Neural cell (in vitro differentiated cells): ENCODE results near the gene PRCC. TPM values are rescaled to one million over a fixed set of nuclear protein-coding genes. Genes with fewer than 3 reads are reported as not detected.
A peak's percentile ranks its signal among the peaks of the same experiment; 100 is the strongest.

Source experiments
- H2AFZ ChIP-seq: fragments of 200-600, 300-800 bp; sonication (generic), shearing (Covaris generic); 2 replicates; pipeline ENCODE4 v1.6.0; 2014; ENCODE audit warnings: low read depth, mild to moderate bottlenecking, antibody characterized with exemption, low read length, moderate library complexity
- H3F3A ChIP-seq: fragments of 200-600 bp; shearing (Covaris generic); 2 replicates; pipeline ENCODE4 v1.6.1; 2016; ENCODE audit warnings: mild to moderate bottlenecking, moderate library complexity, mixed read lengths, antibody characterized with exemption, low read length; ENCODE audit not compliant: insufficient read depth, poor library complexity, severe bottlenecking
- H3K27ac ChIP-seq: fragments of 200-600, 300-800 bp; sonication (generic), shearing (Covaris generic); 2 replicates; pipeline ENCODE4 v1.5.1; 2014; ENCODE audit warnings: mild to moderate bottlenecking, low read length, moderate library complexity
- H3K27me3 ChIP-seq: fragments of 300-800, 200-600 bp; sonication (generic), shearing (Covaris generic); 2 replicates; pipeline ENCODE4 v1.6.0; 2014; ENCODE audit warnings: mild to moderate bottlenecking, low read depth, low read length, moderate library complexity; ENCODE audit not compliant: insufficient read depth
- H3K36me3 ChIP-seq: fragments of 300-800, 200-600 bp; sonication (generic), shearing (Covaris generic); 2 replicates; pipeline ENCODE4 v1.5.1; 2014; ENCODE audit warnings: mild to moderate bottlenecking, antibody characterized with exemption, low read length, moderate library complexity; ENCODE audit not compliant: insufficient read depth
- H3K4me2 ChIP-seq: fragments of 300-800, 200-600 bp; sonication (generic), shearing (Covaris generic); 2 replicates; pipeline ENCODE4 v1.6.0; 2014; ENCODE audit warnings: mild to moderate bottlenecking, low read length
- H3K4me3 ChIP-seq: fragments of 300-800, 200-600 bp; sonication (generic), shearing (Covaris generic); 2 replicates; pipeline ENCODE4 v1.5.1; 2014; ENCODE audit warnings: mild to moderate bottlenecking, low read length, moderate library complexity
- H3K79me2 ChIP-seq: fragments of 200-600 bp; shearing (Covaris generic); replicated peaks from 2 replicates; pipeline ENCODE4 v1.6.0; 2014; ENCODE audit warnings: mild to moderate bottlenecking, low read length, moderate library complexity; ENCODE audit not compliant: insufficient read depth
- H3K9ac ChIP-seq: fragments of 300-800, 200-600 bp; sonication (generic), shearing (Covaris generic); 2 replicates; pipeline ENCODE4 v1.6.1; 2016; ENCODE audit warnings: mild to moderate bottlenecking, low read length, mixed read lengths
- H3K9me2 ChIP-seq: fragments of 200-600 bp; shearing (Covaris generic); 2 replicates; pipeline ENCODE4 v1.6.1; 2016; ENCODE audit warnings: mild to moderate bottlenecking, low read length, mixed read lengths; ENCODE audit not compliant: insufficient read depth
- H3K9me3 ChIP-seq: fragments of 200-600, 300-800 bp; sonication (generic), shearing (Covaris generic); 2 replicates; pipeline ENCODE4 v1.6.1; 2016; ENCODE audit warnings: mild to moderate bottlenecking, mixed run types, low read length, moderate library complexity, mixed read lengths
- H4K20me1 ChIP-seq: fragments of 200-600 bp; shearing (Covaris generic); 2 replicates; pipeline ENCODE4 v1.6.1; 2016; ENCODE audit warnings: mild to moderate bottlenecking, mixed run types; ENCODE audit not compliant: insufficient read depth
- EP300 ChIP-seq: fragments of 450-650 bp; conservative IDR thresholded peaks from 2 replicates; pipeline ENCODE4 v1.6.1; 2014; ENCODE audit warnings: antibody characterized with exemption, mild to moderate bottlenecking, moderate library complexity; ENCODE audit not compliant: poor library complexity, severe bottlenecking
- EZH2 ChIP-seq: fragments of 200-600, 300-800 bp; shearing (Covaris generic), sonication (generic); IDR thresholded peaks from 2 replicates; pipeline ENCODE4 v1.6.1; 2014; ENCODE audit warnings: antibody characterized with exemption, low read length, borderline replicate concordance, mild to moderate bottlenecking; ENCODE audit not compliant: insufficient read depth, poor library complexity, severe bottlenecking
- MXI1 ChIP-seq: fragments of 450-650 bp; conservative IDR thresholded peaks from 2 replicates; pipeline ENCODE4 v1.6.1; 2014; ENCODE audit warnings: antibody characterized with exemption, mild to moderate bottlenecking; ENCODE audit not compliant: poor library complexity, severe bottlenecking
- POLR2AphosphoS5 ChIP-seq: IDR thresholded peaks from 2 replicates; pipeline ENCODE4 v1.6.1; 2012
- RAD21 ChIP-seq: fragments of 450-650 bp; conservative IDR thresholded peaks from 2 replicates; pipeline ENCODE4 v1.6.1; 2014; ENCODE audit warnings: antibody characterized with exemption, mild to moderate bottlenecking, moderate library complexity
- SMC3 ChIP-seq: fragments of 450-650 bp; conservative IDR thresholded peaks from 2 replicates; pipeline ENCODE4 v1.6.1; 2014; ENCODE audit warnings: antibody characterized with exemption, mild to moderate bottlenecking, moderate library complexity; ENCODE audit not compliant: poor library complexity
- TAF1 ChIP-seq: IDR thresholded peaks from 2 replicates; pipeline ENCODE4 v1.6.1; 2012; ENCODE audit warnings: low read depth
- polyA plus RNA-seq: library from polyadenylated mRNA; depleted of rRNA; stranded (reverse); fragments of >200 nt; gene quantifications from 2 replicates; pipeline ENCODE4 v1.2.3, GENCODE V29; 2014
- TF ChIP-seq, protein P1 (sequence below): IDR thresholded peaks from 2 replicates; pipeline ENCODE4 v1.6.1; 2012; ENCODE audit warnings: borderline replicate concordance
- TF ChIP-seq, protein P2 (sequence below): fragments of 450-650 bp; IDR thresholded peaks from 2 replicates; pipeline ENCODE4 v1.5.1; 2014; ENCODE audit warnings: antibody characterized with exemption, mild to moderate bottlenecking, moderate library complexity; ENCODE audit not compliant: poor library complexity, severe bottlenecking

The PRCC gene
- polyA plus RNA-seq, 1 donor from 2014 or later: 17.5 TPM

DNA sequence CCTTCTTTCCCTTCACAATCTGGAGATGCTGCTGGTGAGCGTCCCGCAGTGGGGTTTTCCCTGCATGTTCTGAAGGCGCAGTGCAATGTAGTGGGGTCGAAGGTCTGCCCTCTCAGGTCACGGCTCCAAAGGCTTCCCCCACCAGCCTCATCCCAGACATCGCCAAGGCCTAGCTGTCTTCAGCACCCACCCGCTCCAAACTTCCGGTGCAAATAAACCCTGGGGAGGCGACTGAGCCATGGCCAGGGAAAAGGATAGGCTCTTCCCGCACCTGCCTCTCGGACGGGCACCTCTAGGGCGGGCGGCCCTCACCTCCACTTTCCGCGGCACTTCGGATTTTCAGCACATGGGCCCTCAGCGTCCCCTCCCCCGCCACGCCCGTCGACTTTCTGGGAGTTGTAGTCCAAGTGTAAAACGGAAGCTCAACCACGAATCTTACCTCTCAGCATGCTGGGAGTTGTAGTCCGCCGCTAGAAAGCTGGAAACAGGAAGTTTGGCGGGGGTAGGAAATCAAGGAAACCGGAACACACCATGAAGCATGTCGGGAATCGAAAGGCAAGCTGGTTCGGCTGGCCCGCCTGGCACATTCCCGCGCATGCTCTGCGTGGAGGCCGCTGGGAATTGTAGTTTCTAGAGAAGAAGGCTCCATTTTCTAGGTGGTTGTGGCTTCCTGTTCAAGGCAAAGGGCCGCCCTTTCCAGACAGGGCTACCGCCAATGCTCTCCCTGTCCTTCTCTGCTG lies 26.4 kb upstream of the PRCC start, which contains the start of gene MRPL24:
Gene MRPL24, minus strand, starts transcription at position 348 of the 740 bp plus-strand sequence. CDS start 2,384 bp downstream, outside the sequence.
- Histone ChIP-seq H3K9ac (peak within 1 kb of the TSS; percentile 73), H3K4me2 (peak within 1 kb of the TSS; percentile 74), H3K79me2 (peaks cover 10% of the 10 kb centered on the region), H3K4me3 (peak within 1 kb of the TSS; percentile 77), H3K9me3 (no peaks in the 10 kb centered on the region), H2AFZ (peak within 1 kb of the TSS; percentile 61), H3K9me2 (no peaks in the 10 kb centered on the region), H3K36me3 (no peaks in the 10 kb centered on the region), H3K27ac (peak within 1 kb of the TSS; percentile 88), H3K27me3 (no peaks in the 10 kb centered on the region), H4K20me1 (no peaks in the 10 kb centered on the region), H3F3A (no peaks in the 10 kb centered on the region)
- TF ChIP-seq EP300 (peak; percentile 52), POLR2AphosphoS5 (peak; percentile 70), RAD21 (peak; percentile 35), SMC3 (peak; percentile 57), TAF1 (no peak), EZH2 (no peak), MXI1 (peak; percentile 99)
- TF ChIP-seq, protein P1, sequence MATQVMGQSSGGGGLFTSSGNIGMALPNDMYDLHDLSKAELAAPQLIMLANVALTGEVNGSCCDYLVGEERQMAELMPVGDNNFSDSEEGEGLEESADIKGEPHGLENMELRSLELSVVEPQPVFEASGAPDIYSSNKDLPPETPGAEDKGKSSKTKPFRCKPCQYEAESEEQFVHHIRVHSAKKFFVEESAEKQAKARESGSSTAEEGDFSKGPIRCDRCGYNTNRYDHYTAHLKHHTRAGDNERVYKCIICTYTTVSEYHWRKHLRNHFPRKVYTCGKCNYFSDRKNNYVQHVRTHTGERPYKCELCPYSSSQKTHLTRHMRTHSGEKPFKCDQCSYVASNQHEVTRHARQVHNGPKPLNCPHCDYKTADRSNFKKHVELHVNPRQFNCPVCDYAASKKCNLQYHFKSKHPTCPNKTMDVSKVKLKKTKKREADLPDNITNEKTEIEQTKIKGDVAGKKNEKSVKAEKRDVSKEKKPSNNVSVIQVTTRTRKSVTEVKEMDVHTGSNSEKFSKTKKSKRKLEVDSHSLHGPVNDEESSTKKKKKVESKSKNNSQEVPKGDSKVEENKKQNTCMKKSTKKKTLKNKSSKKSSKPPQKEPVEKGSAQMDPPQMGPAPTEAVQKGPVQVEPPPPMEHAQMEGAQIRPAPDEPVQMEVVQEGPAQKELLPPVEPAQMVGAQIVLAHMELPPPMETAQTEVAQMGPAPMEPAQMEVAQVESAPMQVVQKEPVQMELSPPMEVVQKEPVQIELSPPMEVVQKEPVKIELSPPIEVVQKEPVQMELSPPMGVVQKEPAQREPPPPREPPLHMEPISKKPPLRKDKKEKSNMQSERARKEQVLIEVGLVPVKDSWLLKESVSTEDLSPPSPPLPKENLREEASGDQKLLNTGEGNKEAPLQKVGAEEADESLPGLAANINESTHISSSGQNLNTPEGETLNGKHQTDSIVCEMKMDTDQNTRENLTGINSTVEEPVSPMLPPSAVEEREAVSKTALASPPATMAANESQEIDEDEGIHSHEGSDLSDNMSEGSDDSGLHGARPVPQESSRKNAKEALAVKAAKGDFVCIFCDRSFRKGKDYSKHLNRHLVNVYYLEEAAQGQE: no peak
- TF ChIP-seq, protein P2, sequence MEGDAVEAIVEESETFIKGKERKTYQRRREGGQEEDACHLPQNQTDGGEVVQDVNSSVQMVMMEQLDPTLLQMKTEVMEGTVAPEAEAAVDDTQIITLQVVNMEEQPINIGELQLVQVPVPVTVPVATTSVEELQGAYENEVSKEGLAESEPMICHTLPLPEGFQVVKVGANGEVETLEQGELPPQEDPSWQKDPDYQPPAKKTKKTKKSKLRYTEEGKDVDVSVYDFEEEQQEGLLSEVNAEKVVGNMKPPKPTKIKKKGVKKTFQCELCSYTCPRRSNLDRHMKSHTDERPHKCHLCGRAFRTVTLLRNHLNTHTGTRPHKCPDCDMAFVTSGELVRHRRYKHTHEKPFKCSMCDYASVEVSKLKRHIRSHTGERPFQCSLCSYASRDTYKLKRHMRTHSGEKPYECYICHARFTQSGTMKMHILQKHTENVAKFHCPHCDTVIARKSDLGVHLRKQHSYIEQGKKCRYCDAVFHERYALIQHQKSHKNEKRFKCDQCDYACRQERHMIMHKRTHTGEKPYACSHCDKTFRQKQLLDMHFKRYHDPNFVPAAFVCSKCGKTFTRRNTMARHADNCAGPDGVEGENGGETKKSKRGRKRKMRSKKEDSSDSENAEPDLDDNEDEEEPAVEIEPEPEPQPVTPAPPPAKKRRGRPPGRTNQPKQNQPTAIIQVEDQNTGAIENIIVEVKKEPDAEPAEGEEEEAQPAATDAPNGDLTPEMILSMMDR: peak; percentile 39

DNA sequence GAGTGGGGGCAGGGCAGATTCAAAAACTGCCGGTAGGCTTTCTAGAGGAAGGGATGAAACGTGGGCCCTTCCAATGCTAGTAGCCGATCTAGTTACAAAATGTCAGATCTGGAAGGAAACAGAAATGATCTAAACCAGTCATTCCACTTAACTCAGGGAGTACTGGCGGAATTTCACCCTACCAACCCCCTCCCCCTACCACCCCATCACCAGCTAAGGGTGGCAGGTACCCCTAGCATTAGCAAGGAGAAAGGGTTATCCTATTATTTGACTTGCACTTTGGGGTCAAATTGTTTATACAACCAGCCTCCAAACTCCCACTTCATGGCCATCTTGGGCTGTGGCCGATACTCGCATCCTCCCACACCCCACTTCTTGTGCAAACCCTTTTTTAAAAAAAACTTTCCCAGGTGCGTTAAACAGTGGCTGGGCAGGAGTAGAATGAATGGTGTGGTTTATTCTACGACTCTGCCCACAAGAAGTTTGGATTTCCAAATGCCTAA lies 25.8 kb upstream of the PRCC start:
- H3F3A ChIP-seq: no peaks in the 10 kb centered on the region
- no peaks in the 10 kb centered on the region for H3K36me3 ChIP-seq
- TF ChIP-seq RAD21 (no peak), MXI1 (no peak), EZH2 (no peak), TAF1 (no peak), EP300 (no peak), SMC3 (no peak), POLR2AphosphoS5 (no peak)
- TF ChIP-seq, protein P1: no peak
- TF ChIP-seq, protein P2: no peak
- H3K4me2 ChIP-seq: peak overlapping the region; percentile 67
- no peaks in the 10 kb centered on the region for H3K27me3 ChIP-seq
- H3K27ac ChIP-seq: peak overlapping the region; percentile 88
- H3K9ac ChIP-seq: peak overlapping the region; percentile 59
- peak overlapping the region; percentile 30 for H2AFZ ChIP-seq
- H4K20me1 ChIP-seq: no peaks in the 10 kb centered on the region
- peaks cover 16% of the 10 kb centered on the region for H3K79me2 ChIP-seq
- no peaks in the 10 kb centered on the region for H3K9me3 ChIP-seq
- H3K4me3 ChIP-seq: peak overlapping the region; percentile 77
- no peaks in the 10 kb centered on the region for H3K9me2 ChIP-seq
